ENCODE results near the gene EDAR.

Gene EDAR

DNA sequence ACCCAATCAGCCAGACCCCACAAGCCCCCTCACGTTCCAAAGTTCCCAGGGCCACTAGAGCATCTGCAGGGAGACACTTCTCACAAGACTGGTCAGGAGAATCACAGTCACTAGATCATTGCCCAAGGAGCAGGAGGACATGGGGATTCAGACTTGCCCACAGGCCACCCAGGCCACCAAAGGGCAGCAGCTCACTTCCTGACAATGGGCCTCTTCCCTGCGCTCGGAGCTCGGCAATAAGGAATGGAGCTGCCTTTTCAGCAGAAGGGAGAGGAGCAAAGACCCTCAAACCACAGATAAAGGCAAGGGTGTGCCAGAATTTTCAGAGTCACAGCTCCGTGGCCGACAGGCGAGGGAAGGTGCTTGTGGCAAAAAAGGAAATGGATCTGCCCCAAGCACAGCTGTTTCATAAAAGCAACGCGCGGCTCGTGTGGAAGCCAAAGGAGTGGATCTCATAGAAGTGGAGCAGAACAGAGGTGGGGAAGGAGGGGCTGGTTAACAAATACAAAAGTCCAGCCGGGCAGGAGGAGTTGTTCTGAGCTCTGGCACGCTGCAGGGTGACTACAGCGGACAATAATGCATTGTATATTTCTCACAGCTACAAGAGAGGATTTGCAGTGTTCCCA lies 72.1 kb downstream of the EDAR start:
- TF ChIP-seq, protein P1, sequence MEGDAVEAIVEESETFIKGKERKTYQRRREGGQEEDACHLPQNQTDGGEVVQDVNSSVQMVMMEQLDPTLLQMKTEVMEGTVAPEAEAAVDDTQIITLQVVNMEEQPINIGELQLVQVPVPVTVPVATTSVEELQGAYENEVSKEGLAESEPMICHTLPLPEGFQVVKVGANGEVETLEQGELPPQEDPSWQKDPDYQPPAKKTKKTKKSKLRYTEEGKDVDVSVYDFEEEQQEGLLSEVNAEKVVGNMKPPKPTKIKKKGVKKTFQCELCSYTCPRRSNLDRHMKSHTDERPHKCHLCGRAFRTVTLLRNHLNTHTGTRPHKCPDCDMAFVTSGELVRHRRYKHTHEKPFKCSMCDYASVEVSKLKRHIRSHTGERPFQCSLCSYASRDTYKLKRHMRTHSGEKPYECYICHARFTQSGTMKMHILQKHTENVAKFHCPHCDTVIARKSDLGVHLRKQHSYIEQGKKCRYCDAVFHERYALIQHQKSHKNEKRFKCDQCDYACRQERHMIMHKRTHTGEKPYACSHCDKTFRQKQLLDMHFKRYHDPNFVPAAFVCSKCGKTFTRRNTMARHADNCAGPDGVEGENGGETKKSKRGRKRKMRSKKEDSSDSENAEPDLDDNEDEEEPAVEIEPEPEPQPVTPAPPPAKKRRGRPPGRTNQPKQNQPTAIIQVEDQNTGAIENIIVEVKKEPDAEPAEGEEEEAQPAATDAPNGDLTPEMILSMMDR (IDR thresholded peaks at IDR 0.05; ENCODE audit: low read depth, low read length, missing control alignments) = no peak
- H3K4me3 ChIP-seq (replicated peaks; ENCODE audit: low read depth, low read length) = no peak overlapping the region
- DNase-seq (ENCODE audit: extremely low read depth, low read depth) = no peak

DNA sequence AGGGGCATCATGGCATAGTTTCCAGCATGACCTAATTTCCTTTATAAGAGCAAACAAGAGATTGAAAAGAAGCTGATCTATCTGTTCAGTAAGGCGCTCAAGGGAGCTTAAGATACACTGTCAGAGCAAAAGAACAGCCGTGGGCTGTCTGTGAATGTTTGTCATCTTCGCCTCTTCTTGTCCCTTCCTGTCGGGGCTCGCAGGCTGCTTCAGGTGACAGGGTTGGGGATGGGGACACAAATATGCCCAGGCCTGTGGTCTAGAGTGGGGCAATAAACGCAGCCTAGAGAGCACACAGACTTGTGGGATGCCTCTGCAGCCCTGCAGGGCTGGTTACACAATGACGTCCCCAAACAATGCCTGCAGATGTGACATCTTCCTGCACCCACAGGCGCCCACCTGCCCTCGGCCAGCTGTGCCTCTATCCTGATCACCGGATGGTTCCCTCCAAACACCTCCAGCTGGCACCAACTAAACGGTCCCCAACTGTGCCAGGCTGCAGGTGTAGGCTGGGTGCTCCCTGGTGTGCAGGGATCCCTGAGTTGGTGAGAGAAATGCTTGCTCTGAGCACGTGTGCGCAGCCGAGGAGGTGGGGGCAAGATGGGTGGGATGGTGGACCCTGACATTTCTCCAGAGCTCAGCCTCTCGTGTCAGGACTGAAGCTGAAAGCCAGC lies 72.8 kb downstream of the EDAR start:
- H3K4me3 ChIP-seq (replicated peaks; ENCODE audit: low read depth, low read length) = no peak overlapping the region
- no peak for DNase-seq (ENCODE audit: extremely low read depth, low read depth)
- TF ChIP-seq, protein P1 (IDR thresholded peaks at IDR 0.05; ENCODE audit: low read depth, low read length, missing control alignments) = no peak

DNA sequence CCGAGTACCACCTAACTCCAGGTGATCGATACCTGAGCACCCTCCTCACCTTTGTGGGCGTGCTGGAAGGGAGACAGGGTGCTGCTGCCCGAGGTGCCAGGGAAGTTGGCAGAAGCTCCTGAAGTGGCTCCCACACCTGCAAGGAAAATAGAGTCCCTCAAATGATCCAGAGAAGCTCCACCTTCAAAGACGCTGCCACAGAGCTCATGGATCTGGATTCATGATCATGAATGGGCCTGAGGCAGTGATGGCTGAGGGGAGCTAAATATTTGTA lies 76.5 kb downstream of the EDAR start:
- TF ChIP-seq, protein P1 (IDR thresholded peaks at IDR 0.05; ENCODE audit: low read depth, low read length, missing control alignments) = no peak
- DNase-seq (ENCODE audit: extremely low read depth, low read depth) = no peak
- no peak overlapping the region for H3K4me3 ChIP-seq (replicated peaks; ENCODE audit: low read depth, low read length)

DNA sequence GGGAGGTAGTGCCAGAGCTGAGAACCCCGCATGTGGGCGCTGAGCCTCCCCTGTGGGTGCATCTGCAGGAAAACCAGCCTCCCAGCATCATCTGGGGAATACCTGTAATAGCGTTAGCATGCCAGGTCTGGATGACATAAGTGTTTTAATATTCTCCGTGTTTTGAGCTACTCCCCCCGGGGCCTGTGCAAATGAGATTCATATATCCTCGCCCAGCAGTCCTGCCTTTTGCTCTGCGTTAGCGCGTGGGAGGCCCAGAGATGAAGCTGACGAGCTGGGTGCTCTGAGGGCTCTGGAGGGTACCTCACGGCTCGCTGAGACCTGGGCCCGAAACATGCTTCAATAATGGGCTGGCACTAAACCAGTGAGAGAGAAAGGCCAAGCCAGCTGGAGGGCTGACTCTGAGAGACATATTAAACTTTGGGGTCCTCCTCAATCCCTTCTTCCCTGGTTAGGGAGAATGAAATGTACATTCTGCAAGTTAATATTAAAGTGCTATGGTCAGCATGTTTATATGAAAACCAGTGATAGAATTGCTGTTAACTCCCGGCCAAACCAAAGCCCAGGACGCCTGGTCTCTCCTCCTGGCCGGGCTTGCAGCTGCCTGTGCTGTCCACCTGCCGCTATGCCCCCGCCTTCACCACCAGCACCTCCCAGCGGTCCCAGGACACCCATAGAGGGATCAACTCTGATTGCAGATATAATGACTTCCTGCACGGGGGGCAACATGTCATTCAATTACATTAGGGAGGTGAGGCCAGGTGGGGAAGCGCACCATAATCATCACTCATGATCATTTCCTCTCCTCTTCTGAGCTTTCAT lies 77.0 kb downstream of the EDAR start:
- H3K4me3 ChIP-seq (replicated peaks; ENCODE audit: low read depth, low read length) = no peak overlapping the region
- TF ChIP-seq, protein P1 (IDR thresholded peaks at IDR 0.05; ENCODE audit: low read depth, low read length, missing control alignments) = no peak
- DNase-seq (ENCODE audit: extremely low read depth, low read depth) = no peak

DNA sequence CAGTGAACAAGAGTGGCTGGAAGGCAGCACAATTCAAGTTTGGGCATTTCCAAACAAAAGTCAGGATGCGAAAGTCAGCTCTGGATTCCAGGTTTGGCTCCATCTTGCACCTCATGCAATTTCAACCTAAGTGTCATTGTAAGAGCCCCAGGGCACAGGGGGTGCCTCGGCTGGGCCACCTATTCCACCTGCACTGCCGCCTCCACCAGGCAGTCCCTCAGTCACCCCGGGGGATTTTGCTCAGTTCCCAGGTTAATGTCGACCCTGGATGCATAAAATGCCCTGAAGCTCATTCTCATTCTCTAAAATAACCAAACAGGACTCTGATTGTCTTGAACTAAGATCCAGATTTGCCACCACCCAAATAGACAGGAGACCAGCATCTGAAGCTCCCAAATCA lies 77.6 kb downstream of the EDAR start:
- H3K4me3 ChIP-seq (replicated peaks; ENCODE audit: low read depth, low read length) = no peak overlapping the region
- no peak for DNase-seq (ENCODE audit: extremely low read depth, low read depth)
- TF ChIP-seq, protein P1 (IDR thresholded peaks at IDR 0.05; ENCODE audit: low read depth, low read length, missing control alignments) = no peak

DNA sequence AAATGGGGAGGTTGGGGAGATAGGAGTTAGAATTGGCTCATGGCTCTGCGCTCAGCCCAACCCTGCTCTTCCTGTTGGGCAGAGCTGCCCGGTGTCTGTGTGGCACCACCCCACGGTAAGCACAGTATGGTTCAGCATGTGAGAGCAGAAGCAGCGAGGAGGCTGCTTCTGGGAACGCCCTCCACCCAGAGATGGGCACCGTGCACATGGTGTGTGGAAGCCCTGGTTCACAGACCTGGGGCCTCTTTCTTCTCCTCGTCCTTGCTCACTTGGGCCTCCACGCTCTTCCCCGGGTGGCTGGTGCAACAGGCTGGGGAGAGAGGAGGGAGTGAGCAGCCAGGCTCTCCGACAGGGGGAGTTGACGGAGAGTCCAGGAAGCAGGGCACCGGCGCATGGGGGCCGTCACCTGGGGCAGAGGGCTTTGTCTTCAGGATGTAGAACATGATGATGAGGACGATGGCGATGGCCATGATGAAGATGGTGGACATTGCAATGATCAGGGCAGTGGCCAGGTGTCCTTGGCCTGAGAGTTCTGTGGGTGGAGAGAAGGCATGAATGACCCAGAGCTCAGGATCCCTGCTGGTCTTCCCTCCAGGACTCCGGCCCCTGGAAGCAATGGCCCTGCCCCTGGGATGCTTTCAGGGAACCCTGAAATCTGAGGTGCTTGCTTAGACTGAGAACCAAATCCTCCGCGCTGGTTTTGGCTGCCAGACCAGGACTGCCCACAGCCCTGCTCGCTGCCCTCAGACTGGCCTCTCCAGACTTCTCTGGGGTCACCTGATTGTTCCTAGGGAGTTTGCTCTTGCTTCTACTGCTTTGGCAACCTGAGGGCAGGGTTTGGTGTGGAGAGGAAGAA lies 78.3 kb downstream of the EDAR start:
- no peak for DNase-seq (ENCODE audit: extremely low read depth, low read depth)
- no peak overlapping the region for H3K4me3 ChIP-seq (replicated peaks; ENCODE audit: low read depth, low read length)
- TF ChIP-seq, protein P1 (IDR thresholded peaks at IDR 0.05; ENCODE audit: low read depth, low read length, missing control alignments) = no peak

All from HFF-Myc (cell line).